ENCODE data around the gene MAGED2. TPM values are rescaled to one million over a fixed set of nuclear protein-coding genes. Genes with fewer than 3 reads are reported as not detected.
A peak's percentile ranks its signal among the peaks of the same experiment; 100 is the strongest.
"Not testable (repeated sequence)": the region's sequence is repeated elsewhere in the genome, so short reads cannot be mapped to it uniquely, and the experiment has no call there.

The MAGED2 gene

GRCh38 chrX:54847700-54848099 is 40.2 kb downstream of the MAGED2 start:
- H3K9ac ChIP-seq (ENCODE audit: low read depth, low read length, poor library complexity); H3K4me2 ChIP-seq (ENCODE audit: insufficient read depth, low read length, poor library complexity, severe bottlenecking); H2AFZ ChIP-seq (ENCODE audit: low read length); DNase-seq (ENCODE audit: low spot score); H3K36me3 ChIP-seq (replicated peaks in 1 of 2; ENCODE audit: control insufficient read depth in 2 of 2, insufficient read depth in 2 of 2, low read length in 2 of 2); H3K18ac ChIP-seq (ENCODE audit: low read length); H3K4ac ChIP-seq (ENCODE audit: low read length); H4K91ac ChIP-seq (ENCODE audit: low read depth, low read length, poor library complexity); H4K8ac ChIP-seq (ENCODE audit: low read depth, low read length); H3K27ac ChIP-seq (replicated peaks; ENCODE audit: low read length); H2BK15ac ChIP-seq (ENCODE audit: low read length); H2AK5ac ChIP-seq (ENCODE audit: low read depth, low read length); H2BK12ac ChIP-seq (ENCODE audit: low read length); H3K23ac ChIP-seq (ENCODE audit: low read depth, low read length, poor library complexity); H2BK5ac ChIP-seq (ENCODE audit: low read length); H2BK120ac ChIP-seq (ENCODE audit: low read depth, low read length); H3K9me3 ChIP-seq (replicated peaks in 1 of 2; ENCODE audit: control insufficient read depth in 2 of 2, insufficient read depth in 1 of 2, low read depth in 1 of 2, low read length in 2 of 2); H3K4me3 ChIP-seq (ENCODE audit: low read length in 2 of 2); H3K4me1 ChIP-seq (ENCODE audit: control insufficient read depth in 2 of 2, insufficient read depth in 1 of 2, low read depth in 1 of 2, low read length in 2 of 2); H3K27me3 ChIP-seq (ENCODE audit: control insufficient read depth in 3 of 3, insufficient read depth in 3 of 3, low read depth in 1 of 3, low read length in 3 of 3); H3K14ac ChIP-seq (ENCODE audit: low read length); H3K79me1 ChIP-seq (ENCODE audit: low read depth, low read length): not testable (repeated sequence)
- no CpG with 5 or more reads among the region's 2 CpGs for WGBS, 2 donors (ENCODE audit: extremely low coverage in 2 of 2, insufficient read length in 2 of 2, insufficient replicate concordance in 1 of 2)

GRCh38 chrX:54865208-54865607 is 57.7 kb downstream of the MAGED2 start:
- Histone ChIP-seq H3K4ac (ENCODE audit: low read length) (no peak overlapping the region), H3K79me1 (ENCODE audit: low read depth, low read length) (no peaks in the 10 kb centered on the region), H3K9ac (ENCODE audit: low read depth, low read length, poor library complexity) (no peak overlapping the region), H2BK5ac (ENCODE audit: low read length) (no peak overlapping the region), H3K4me1 (ENCODE audit: control insufficient read depth in 2 of 2, insufficient read depth in 1 of 2, low read depth in 1 of 2, low read length in 2 of 2) (no peaks in the 10 kb centered on the region), H3K4me3 (ENCODE audit: low read length in 2 of 2) (no peak overlapping the region), H2BK12ac (ENCODE audit: low read length) (no peak overlapping the region), H3K27me3 (ENCODE audit: control insufficient read depth in 3 of 3, insufficient read depth in 3 of 3, low read depth in 1 of 3, low read length in 3 of 3) (no peaks in the 10 kb centered on the region), H4K91ac (ENCODE audit: low read depth, low read length, poor library complexity) (no peak overlapping the region), H2BK15ac (ENCODE audit: low read length) (no peak overlapping the region), H3K23ac (ENCODE audit: low read depth, low read length, poor library complexity) (no peak overlapping the region), H3K14ac (ENCODE audit: low read length) (no peak overlapping the region), H3K36me3 (replicated peaks in 1 of 2; ENCODE audit: control insufficient read depth in 2 of 2, insufficient read depth in 2 of 2, low read length in 2 of 2) (no peaks in the 10 kb centered on the region), H2AFZ (ENCODE audit: low read length) (no peak overlapping the region), H2BK120ac (ENCODE audit: low read depth, low read length) (no peak overlapping the region), H3K18ac (ENCODE audit: low read length) (no peak overlapping the region), H3K27ac (replicated peaks; ENCODE audit: low read length) (no peak overlapping the region), H4K8ac (ENCODE audit: low read depth, low read length) (no peak overlapping the region), H3K9me3 (replicated peaks in 1 of 2; ENCODE audit: control insufficient read depth in 2 of 2, insufficient read depth in 1 of 2, low read depth in 1 of 2, low read length in 2 of 2) (no peaks in the 10 kb centered on the region), H3K4me2 (ENCODE audit: insufficient read depth, low read length, poor library complexity, severe bottlenecking) (no peak overlapping the region), H2AK5ac (ENCODE audit: low read depth, low read length) (no peak overlapping the region)
- WGBS, 2 donors (ENCODE audit: extremely low coverage in 2 of 2, insufficient read length in 2 of 2, insufficient replicate concordance in 1 of 2): no CpG with 5 or more reads among the region's 2 CpGs
- DNase-seq (ENCODE audit: low spot score): no peak

Small RNA genes within 50 kb of the gene (small RNA-seq; reads per million reads assigned to genes)
- gene AL049732.1 (ENCODE audit: insufficient read depth) (not detected), gene SNORA11 (ENCODE audit: insufficient read depth) (78.1 reads per million, percentile 95 among the genes with 10 or more reads in this experiment)
